H9 (cell line): Measurements from ENCODE around the gene ABHD8. TPM values are rescaled to one million over a fixed set of nuclear protein-coding genes. Genes with fewer than 3 reads are reported as not detected.

Experiments
- DNase-seq: peaks from one replicate; pipeline ENCODE4 v3.0.0-alpha.2; 2017
- H2AFZ ChIP-seq: one replicate; pipeline ENCODE4 v1.6.1; 2013; ENCODE audit warnings: mild to moderate bottlenecking, low read length, control low read depth, moderate library complexity
- H2AK5ac ChIP-seq: 2 replicates; pipeline ENCODE4 v1.6.1; 2013; ENCODE audit warnings: low read length, control low read depth, mixed read lengths; ENCODE audit not compliant: insufficient read length
- H2BK120ac ChIP-seq: one replicate; pipeline ENCODE4 v1.6.1; 2013; ENCODE audit warnings: low read depth, mild to moderate bottlenecking, low read length, control low read depth, inconsistent platforms; ENCODE audit not compliant: poor library complexity, severe bottlenecking
- H2BK12ac ChIP-seq: 2 replicates; pipeline ENCODE4 v1.6.1; 2013; ENCODE audit warnings: low read length, control low read depth, mixed read lengths, low read depth; ENCODE audit not compliant: insufficient read length
- H2BK15ac ChIP-seq: 2 replicates; pipeline ENCODE4 v1.6.1; 2013; ENCODE audit warnings: low read depth, low read length, control low read depth
- H2BK20ac ChIP-seq: one replicate; pipeline ENCODE4 v1.6.1; 2013; ENCODE audit warnings: low read depth, mild to moderate bottlenecking, low read length, control low read depth, inconsistent platforms; ENCODE audit not compliant: poor library complexity, severe bottlenecking
- H2BK5ac ChIP-seq: 2 replicates; pipeline ENCODE4 v1.6.1; 2013; ENCODE audit warnings: low read length, control low read depth, mixed read lengths; ENCODE audit not compliant: insufficient read length
- H3K14ac ChIP-seq: 2 replicates; pipeline ENCODE4 v1.6.1; 2013; ENCODE audit warnings: low read length, control low read depth; ENCODE audit not compliant: insufficient read depth
- H3K18ac ChIP-seq: 2 replicates; pipeline ENCODE4 v1.6.1; 2013; ENCODE audit warnings: low read depth, mild to moderate bottlenecking, mixed read lengths, low read length, control low read depth; ENCODE audit not compliant: insufficient read length
- H3K23ac ChIP-seq: 2 replicates; pipeline ENCODE4 v1.6.1; 2013; ENCODE audit warnings: low read length, control low read depth, mixed read lengths, low read depth; ENCODE audit not compliant: insufficient read length
- H3K23me2 ChIP-seq: 2 replicates; pipeline ENCODE4 v1.6.1; 2013; ENCODE audit warnings: low read depth, mild to moderate bottlenecking, mixed read lengths, low read length, control low read depth; ENCODE audit not compliant: insufficient read length, poor library complexity, severe bottlenecking
- H3K27ac ChIP-seq: 2 replicates; pipeline ENCODE4 v1.5.1; 2013; ENCODE audit warnings: low read length, control low read depth, mixed read lengths, low read depth; ENCODE audit not compliant: insufficient read length
- H3K27me3 ChIP-seq: 2 replicates; pipeline ENCODE4 v1.6.1; 2013; ENCODE audit warnings: low read length, control low read depth, inconsistent platforms; ENCODE audit not compliant: insufficient read depth
- H3K4ac ChIP-seq: 2 replicates; pipeline ENCODE4 v1.6.1; 2013; ENCODE audit warnings: low read depth, mild to moderate bottlenecking, control low read depth, inconsistent platforms, low read length, moderate library complexity
- H3K4me1 ChIP-seq: 2 replicates; pipeline ENCODE4 v1.6.1; 2013; ENCODE audit warnings: low read length, control low read depth, inconsistent platforms; ENCODE audit not compliant: insufficient read depth
- H3K4me2 ChIP-seq: 2 replicates; pipeline ENCODE4 v1.6.1; 2013; ENCODE audit warnings: low read length, control low read depth, mixed read lengths; ENCODE audit not compliant: insufficient read length, insufficient read depth
- H3K56ac ChIP-seq: 2 replicates; pipeline ENCODE4 v1.6.1; 2013; ENCODE audit warnings: low read depth, mild to moderate bottlenecking, mixed read lengths, low read length, control low read depth; ENCODE audit not compliant: insufficient read length
- H3K79me1 ChIP-seq: 2 replicates; pipeline ENCODE4 v1.6.1; 2013; ENCODE audit warnings: low read depth, mild to moderate bottlenecking, moderate library complexity, low read length, control low read depth, inconsistent platforms; ENCODE audit not compliant: insufficient read depth, poor library complexity, severe bottlenecking
- H3K79me2 ChIP-seq: 2 replicates; pipeline ENCODE4 v1.6.1; 2013; ENCODE audit warnings: low read length, control low read depth, inconsistent platforms; ENCODE audit not compliant: insufficient read depth
- H3K9ac ChIP-seq: 2 replicates; pipeline ENCODE4 v1.6.1; 2013; ENCODE audit warnings: low read length, control low read depth, mixed read lengths; ENCODE audit not compliant: insufficient read length; ENCODE audit errors: extremely low read depth
- H3K9me3 ChIP-seq: one replicate; pipeline ENCODE4 v1.6.1; 2013; ENCODE audit warnings: low read depth, low read length, inconsistent platforms; ENCODE audit not compliant: control insufficient read depth
- H3T11ph ChIP-seq: one replicate; pipeline ENCODE4 v1.6.1; 2013; ENCODE audit warnings: mild to moderate bottlenecking, low read length, control low read depth, inconsistent platforms
- H4K20me1 ChIP-seq: one replicate; pipeline ENCODE4 v1.6.1; 2013; ENCODE audit not compliant: control insufficient read depth, insufficient read length, insufficient read depth
- H4K5ac ChIP-seq: 2 replicates; pipeline ENCODE4 v1.6.1; 2013; ENCODE audit warnings: low read depth, mild to moderate bottlenecking, mixed read lengths, low read length, control low read depth; ENCODE audit not compliant: insufficient read length
- H4K8ac ChIP-seq: replicated peaks from 2 replicates; pipeline ENCODE4 v1.6.1; 2013; ENCODE audit warnings: low read length, control low read depth, mixed read lengths, low read depth; ENCODE audit not compliant: insufficient read length
- H4K91ac ChIP-seq: 2 replicates; pipeline ENCODE4 v1.6.1; 2013; ENCODE audit warnings: low read depth, mild to moderate bottlenecking, moderate library complexity, mixed read lengths, low read length, control low read depth; ENCODE audit not compliant: insufficient read length
- H3K27ac Mint-ChIP-seq, 3 experiments: 2 replicates in 2 of 3; 3 replicates in 1 of 3; pipeline ENCODE4 v1.8.0; 2020 to 2021; ENCODE audit warnings: mixed read lengths in 3 of 3, mild to moderate bottlenecking in 1 of 3, moderate library complexity in 1 of 3
- H3K27me3 Mint-ChIP-seq: 2 replicates; pipeline ENCODE4 v1.8.0; 2021; ENCODE audit warnings: low read depth, mild to moderate bottlenecking, moderate library complexity, mixed read lengths
- H3K36me3 Mint-ChIP-seq, 3 experiments: 2 replicates in 2 of 3; 3 replicates in 1 of 3; pipeline ENCODE4 v1.8.0; 2020 to 2021; ENCODE audit warnings: low read depth in 3 of 3, mixed read lengths in 3 of 3; ENCODE audit not compliant: insufficient read depth in 1 of 3
- H3K4me1 Mint-ChIP-seq, 2 experiments: 2 replicates each; pipeline ENCODE4 v1.8.0; 2020; ENCODE audit warnings: mixed read lengths in 2 of 2
- H3K4me3 Mint-ChIP-seq, 2 experiments: 2 replicates in 1 of 2; 3 replicates in 1 of 2; pipeline ENCODE4 v1.8.0; 2020 to 2021; ENCODE audit warnings: mild to moderate bottlenecking in 2 of 2, mixed read lengths in 2 of 2, moderate library complexity in 1 of 2
- H3K9me3 Mint-ChIP-seq, 2 experiments: 2 replicates in 1 of 2; 3 replicates in 1 of 2; pipeline ENCODE4 v1.8.0; 2020; ENCODE audit warnings: mild to moderate bottlenecking in 2 of 2, mixed read lengths in 2 of 2, moderate library complexity in 1 of 2
- WGBS: extraction: QIAGEN DNeasy Blood & Tissue Kit; methylation state at CpG from one replicate; pipeline ENCODE4 v1.1.7; 2013; ENCODE audit warnings: missing lambda C conversion rate, low lambda C conversion rate, mixed read lengths; ENCODE audit not compliant: insufficient read length; ENCODE audit errors: extremely low coverage; 5-methylcytosine and 5-hydroxymethylcytosine counted together
- total RNA-seq: library from RNA; stranded (reverse); gene quantifications from 2 replicates; pipeline ENCODE4 v1.2.1, GENCODE V29; 2021
- TF ChIP-seq, protein P1 (sequence below): fragments of 200-600 bp; sonication (generic); conservative IDR thresholded peaks from 3 replicates; pipeline ENCODE4 v1.8.0; 2021; ENCODE audit warnings: antibody characterized with exemption, mild to moderate bottlenecking

ABHD8 gene
- total RNA-seq, 1 experiment from 2014 or later: 11.7 TPM

DNA sequence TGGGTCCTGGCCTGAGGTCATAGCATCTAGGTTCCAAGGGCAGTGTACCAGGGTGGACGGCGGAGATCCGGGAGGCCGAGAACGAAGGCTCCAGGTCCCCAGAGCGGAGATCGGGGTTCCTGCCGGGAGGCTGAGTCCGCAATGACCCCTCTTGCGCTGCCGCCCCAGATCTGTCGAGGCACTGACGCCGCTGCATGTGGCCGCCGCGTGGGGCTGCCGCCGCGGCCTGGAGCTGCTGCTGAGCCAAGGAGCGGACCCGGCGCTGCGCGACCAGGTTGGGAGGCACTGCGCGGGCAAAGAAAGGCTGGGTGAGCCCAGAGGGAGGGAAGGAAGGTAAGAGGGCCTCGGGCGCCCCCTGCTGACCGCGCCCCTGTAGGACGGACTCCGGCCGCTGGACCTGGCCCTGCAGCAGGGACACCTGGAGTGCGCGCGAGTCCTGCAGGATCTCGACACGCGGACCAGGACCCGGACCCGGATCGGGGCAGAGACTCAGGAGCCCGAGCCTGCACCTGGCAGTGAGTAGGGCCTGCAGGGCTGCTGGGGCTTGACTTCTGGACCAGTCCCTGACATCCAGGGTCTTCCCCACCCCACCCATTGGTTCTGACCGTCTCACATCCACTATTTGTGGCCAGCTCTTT is 20.6 kb downstream of the ABHD8 start:
- Histone ChIP-seq H2BK12ac (no peak overlapping the region), H2BK5ac (no peak overlapping the region), H3K79me1 (no peaks in the 10 kb centered on the region), H3K4me1 (no peaks in the 10 kb centered on the region), H3K27me3 (no peaks in the 10 kb centered on the region; the same call in 1 of the 2 replicates), H4K91ac (no peak overlapping the region), H4K5ac (no peak overlapping the region), H2AFZ (no peak overlapping the region), H4K20me1 (peaks cover 4% of the 10 kb centered on the region), H3T11ph (no peak overlapping the region), H3K4ac (no peak overlapping the region), H3K23me2 (peaks cover 5% of the 10 kb centered on the region), H2AK5ac (no peak overlapping the region), H3K4me2 (peak overlapping the region; percentile 50), H2BK20ac (no peak overlapping the region), H2BK120ac (no peak overlapping the region), H3K9ac (no peak overlapping the region), H3K9me3 (no peaks in the 10 kb centered on the region), H3K56ac (no peak overlapping the region), H3K23ac (no peak overlapping the region), H2BK15ac (no peak overlapping the region), H3K14ac (peak overlapping the region; percentile 75), H3K18ac (peak overlapping the region; percentile 52), H3K79me2 (no peaks in the 10 kb centered on the region), H3K27ac (no peak overlapping the region), H4K8ac (no peak overlapping the region)
- no CpG with 5 or more reads among the region's 45 CpGs for WGBS
- H3K36me3 Mint-ChIP-seq: peaks cover 27 to 32% (median 27%) of the 10 kb centered on the region in 3 experiments
- peaks cover 4 to 5% of the 10 kb centered on the region in 2 experiments; a peak in 2 of 4 replicates for H3K4me1 Mint-ChIP-seq
- H3K9me3 Mint-ChIP-seq: no peaks in the 10 kb centered on the region; a peak in 1 of 5 replicates
- peak; percentile 92 for DNase-seq
- peaks cover 7% of the 10 kb centered on the region for H3K27me3 Mint-ChIP-seq
- TF ChIP-seq, protein P1, sequence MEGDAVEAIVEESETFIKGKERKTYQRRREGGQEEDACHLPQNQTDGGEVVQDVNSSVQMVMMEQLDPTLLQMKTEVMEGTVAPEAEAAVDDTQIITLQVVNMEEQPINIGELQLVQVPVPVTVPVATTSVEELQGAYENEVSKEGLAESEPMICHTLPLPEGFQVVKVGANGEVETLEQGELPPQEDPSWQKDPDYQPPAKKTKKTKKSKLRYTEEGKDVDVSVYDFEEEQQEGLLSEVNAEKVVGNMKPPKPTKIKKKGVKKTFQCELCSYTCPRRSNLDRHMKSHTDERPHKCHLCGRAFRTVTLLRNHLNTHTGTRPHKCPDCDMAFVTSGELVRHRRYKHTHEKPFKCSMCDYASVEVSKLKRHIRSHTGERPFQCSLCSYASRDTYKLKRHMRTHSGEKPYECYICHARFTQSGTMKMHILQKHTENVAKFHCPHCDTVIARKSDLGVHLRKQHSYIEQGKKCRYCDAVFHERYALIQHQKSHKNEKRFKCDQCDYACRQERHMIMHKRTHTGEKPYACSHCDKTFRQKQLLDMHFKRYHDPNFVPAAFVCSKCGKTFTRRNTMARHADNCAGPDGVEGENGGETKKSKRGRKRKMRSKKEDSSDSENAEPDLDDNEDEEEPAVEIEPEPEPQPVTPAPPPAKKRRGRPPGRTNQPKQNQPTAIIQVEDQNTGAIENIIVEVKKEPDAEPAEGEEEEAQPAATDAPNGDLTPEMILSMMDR: peak; percentile 97
- H3K27ac Mint-ChIP-seq: 0 out of 7 replicates have a peak overlapping the region, but pooled peaks of 1 of the 3 experiments have one; percentile 82
- peak overlapping the region; percentile 75 to 90 for H3K4me3 Mint-ChIP-seq
